ENCODE results near the gene RASSF4.

- TF ChIP-seq POLR2AphosphoS5 (IDR thresholded peaks at IDR 0.05) = peak; percentile 64
- TF ChIP-seq CTCF (IDR thresholded peaks at IDR 0.05) = no peak
- TF ChIP-seq POLR2A (IDR thresholded peaks at IDR 0.05) = no peak
Observed at GRCh38 chr10:45000138-45000751, 40.6 kb downstream of the RASSF4 start.
